KMS-11 (cell line): ENCODE measurements around the gene ALDH2.

Source experiments
- H2AFZ ChIP-seq: fragments of 200-600 bp; sonication (generic); 2 replicates; pipeline ENCODE4 v1.6.1; 2016; ENCODE audit warnings: antibody characterized with exemption, mixed run types, low read depth
- H3K27ac ChIP-seq: fragments of 200-600 bp; sonication (generic); 2 replicates; pipeline ENCODE4 v1.6.1; 2016; ENCODE audit warnings: mild to moderate bottlenecking, mixed run types
- H3K27me3 ChIP-seq: fragments of 200-600 bp; sonication (generic); 2 replicates; pipeline ENCODE4 v1.6.1; 2017; ENCODE audit warnings: mild to moderate bottlenecking, low read depth, mixed run types, moderate library complexity; ENCODE audit not compliant: insufficient read depth
- H3K36me3 ChIP-seq: fragments of 200-600 bp; sonication (generic); 2 replicates; pipeline ENCODE4 v1.6.1; 2017; ENCODE audit warnings: mild to moderate bottlenecking, mixed run types; ENCODE audit not compliant: insufficient read depth
- H3K4me1 ChIP-seq: fragments of 200-600 bp; sonication (generic); 2 replicates; pipeline ENCODE4 v1.6.1; 2016; ENCODE audit warnings: mild to moderate bottlenecking, low read depth, mixed run types; ENCODE audit not compliant: poor library complexity, severe bottlenecking
- H3K4me2 ChIP-seq: fragments of 200-600 bp; sonication (generic); 2 replicates; pipeline ENCODE4 v1.7.0; 2016; ENCODE audit warnings: mild to moderate bottlenecking, mixed run types
- H3K4me3 ChIP-seq: fragments of 200-600 bp; sonication (generic); IDR thresholded peaks from 2 replicates; pipeline ENCODE4 v1.6.1; 2017; ENCODE audit warnings: low read depth, low read length, mixed read lengths; ENCODE audit not compliant: insufficient read depth
- H3K79me2 ChIP-seq: fragments of 200-600 bp; sonication (generic); 2 replicates; pipeline ENCODE4 v1.6.1; 2016; ENCODE audit warnings: low read depth, mixed run types; ENCODE audit not compliant: insufficient read depth
- H3K9ac ChIP-seq: fragments of 200-600 bp; sonication (generic); 2 replicates; pipeline ENCODE4 v1.6.1; 2016; ENCODE audit warnings: mild to moderate bottlenecking, mixed run types
- H4K20me1 ChIP-seq: fragments of 200-600 bp; sonication (generic); 2 replicates; pipeline ENCODE4 v1.6.1; 2016; ENCODE audit warnings: mild to moderate bottlenecking, mixed run types; ENCODE audit not compliant: insufficient read depth
- TF ChIP-seq, protein P1 (sequence below): fragments of 200-600 bp; sonication (generic); conservative IDR thresholded peaks from 2 replicates; pipeline ENCODE4 v1.6.1; 2017; ENCODE audit warnings: low read depth, mild to moderate bottlenecking, antibody characterized with exemption, low read length, moderate library complexity, mixed read lengths

ALDH2 gene

DNA sequence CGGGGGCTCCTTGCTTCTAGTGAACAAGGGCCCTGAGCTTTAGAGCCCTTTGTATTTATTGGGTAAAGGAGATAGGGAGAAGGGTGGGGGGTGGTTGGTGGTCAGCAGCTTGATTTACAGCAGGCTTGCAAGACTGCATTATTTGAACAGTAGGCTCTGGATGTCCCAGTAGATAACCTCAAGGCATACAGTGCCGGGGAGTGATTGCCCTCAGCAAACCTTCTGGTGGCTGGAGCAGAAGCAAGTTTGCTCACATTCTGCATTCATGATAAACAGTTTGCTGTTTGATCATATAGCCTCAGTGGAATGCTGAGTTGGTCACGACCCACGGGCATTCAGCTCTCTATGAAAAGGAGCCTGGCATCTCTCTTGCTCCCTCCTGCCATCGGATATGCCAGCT, 58.8 kb downstream of the ALDH2 start:
- no peak overlapping the region for H3K4me3 ChIP-seq
- H3K27ac ChIP-seq = no peak overlapping the region
- no peak overlapping the region for H2AFZ ChIP-seq
- no peaks in the 10 kb centered on the region for H4K20me1 ChIP-seq
- H3K4me2 ChIP-seq = no peak overlapping the region
- H3K27me3 ChIP-seq = no peaks in the 10 kb centered on the region
- no peaks in the 10 kb centered on the region for H3K36me3 ChIP-seq
- H3K79me2 ChIP-seq = no peaks in the 10 kb centered on the region
- H3K9ac ChIP-seq = no peak overlapping the region
- H3K4me1 ChIP-seq = peaks cover 9% of the 10 kb centered on the region
- TF ChIP-seq, protein P1, sequence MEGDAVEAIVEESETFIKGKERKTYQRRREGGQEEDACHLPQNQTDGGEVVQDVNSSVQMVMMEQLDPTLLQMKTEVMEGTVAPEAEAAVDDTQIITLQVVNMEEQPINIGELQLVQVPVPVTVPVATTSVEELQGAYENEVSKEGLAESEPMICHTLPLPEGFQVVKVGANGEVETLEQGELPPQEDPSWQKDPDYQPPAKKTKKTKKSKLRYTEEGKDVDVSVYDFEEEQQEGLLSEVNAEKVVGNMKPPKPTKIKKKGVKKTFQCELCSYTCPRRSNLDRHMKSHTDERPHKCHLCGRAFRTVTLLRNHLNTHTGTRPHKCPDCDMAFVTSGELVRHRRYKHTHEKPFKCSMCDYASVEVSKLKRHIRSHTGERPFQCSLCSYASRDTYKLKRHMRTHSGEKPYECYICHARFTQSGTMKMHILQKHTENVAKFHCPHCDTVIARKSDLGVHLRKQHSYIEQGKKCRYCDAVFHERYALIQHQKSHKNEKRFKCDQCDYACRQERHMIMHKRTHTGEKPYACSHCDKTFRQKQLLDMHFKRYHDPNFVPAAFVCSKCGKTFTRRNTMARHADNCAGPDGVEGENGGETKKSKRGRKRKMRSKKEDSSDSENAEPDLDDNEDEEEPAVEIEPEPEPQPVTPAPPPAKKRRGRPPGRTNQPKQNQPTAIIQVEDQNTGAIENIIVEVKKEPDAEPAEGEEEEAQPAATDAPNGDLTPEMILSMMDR = no peak

DNA sequence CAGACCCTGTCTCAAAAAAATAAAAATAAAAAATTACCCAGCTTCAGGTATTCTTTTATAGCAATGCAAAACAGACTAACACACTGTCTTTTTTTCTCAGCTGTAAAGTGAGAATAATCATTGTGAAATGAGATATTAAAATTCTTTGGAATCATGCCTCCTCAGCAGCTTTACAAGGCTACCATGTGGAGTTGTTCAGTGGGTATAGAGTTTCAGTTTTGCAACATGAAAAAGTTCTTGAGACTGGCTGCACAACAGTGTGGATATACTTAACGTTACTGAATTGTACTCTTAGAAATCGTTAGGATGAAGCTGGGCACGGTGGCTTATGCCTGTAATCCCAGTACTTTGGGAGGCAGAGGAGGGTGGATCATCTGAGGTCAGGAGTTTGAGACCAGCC, 59.6 kb downstream of the ALDH2 start:
- H3K9ac ChIP-seq = no peak overlapping the region
- H3K79me2 ChIP-seq = no peaks in the 10 kb centered on the region
- no peak overlapping the region for H3K27ac ChIP-seq
- no peaks in the 10 kb centered on the region for H3K27me3 ChIP-seq
- no peak overlapping the region for H2AFZ ChIP-seq
- H3K36me3 ChIP-seq = no peaks in the 10 kb centered on the region
- TF ChIP-seq, protein P1 = no peak
- peaks cover 9% of the 10 kb centered on the region for H3K4me1 ChIP-seq
- H4K20me1 ChIP-seq = no peaks in the 10 kb centered on the region
- H3K4me2 ChIP-seq = no peak overlapping the region
- no peak overlapping the region for H3K4me3 ChIP-seq

DNA sequence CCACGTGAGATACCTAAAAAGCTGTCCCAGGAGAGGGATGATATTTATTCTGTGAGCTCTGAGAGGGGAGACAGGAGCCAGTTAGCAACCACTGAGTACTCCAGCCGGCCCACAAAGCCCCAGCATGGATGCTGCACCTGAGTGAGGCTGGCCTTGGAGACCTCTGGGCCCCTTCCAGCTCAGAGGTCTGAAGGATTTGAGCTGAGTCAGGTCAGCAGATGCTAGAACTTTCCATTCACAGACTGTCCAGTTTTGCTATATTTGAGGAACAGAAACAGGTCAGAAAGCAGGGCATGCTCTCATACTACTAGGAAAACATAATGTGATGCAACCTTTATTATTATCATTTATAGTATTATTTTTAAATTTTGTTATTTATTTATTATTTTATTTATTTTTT, 60.3 kb downstream of the ALDH2 start:
- no peak overlapping the region for H3K4me3 ChIP-seq
- H3K36me3 ChIP-seq = no peaks in the 10 kb centered on the region
- TF ChIP-seq, protein P1 = no peak
- H2AFZ ChIP-seq = no peak overlapping the region
- peaks cover 9% of the 10 kb centered on the region for H3K4me1 ChIP-seq
- no peak overlapping the region for H3K4me2 ChIP-seq
- H3K27me3 ChIP-seq = no peaks in the 10 kb centered on the region
- no peaks in the 10 kb centered on the region for H4K20me1 ChIP-seq
- H3K27ac ChIP-seq = no peak overlapping the region
- H3K79me2 ChIP-seq = no peaks in the 10 kb centered on the region
- H3K9ac ChIP-seq = no peak overlapping the region

DNA sequence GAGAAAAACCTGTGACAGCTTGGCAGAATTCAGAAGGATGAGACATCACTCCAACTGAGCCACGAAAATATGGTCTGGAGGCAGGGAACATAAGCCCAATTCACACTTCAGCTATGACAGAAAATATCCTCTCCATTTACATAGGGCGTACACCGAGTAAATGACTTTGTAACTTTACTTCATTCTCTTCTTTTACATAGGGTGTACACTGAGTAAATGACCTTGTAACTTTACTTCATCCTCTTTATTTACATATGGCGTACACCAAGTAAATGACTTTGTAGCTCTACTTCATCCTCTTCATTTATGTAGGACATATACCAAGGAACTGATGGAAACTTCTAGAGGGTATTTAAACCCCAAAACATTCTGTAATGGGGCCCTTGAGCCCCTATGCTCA, 61.2 kb downstream of the ALDH2 start:
- no peaks in the 10 kb centered on the region for H3K79me2 ChIP-seq
- no peak overlapping the region for H3K4me3 ChIP-seq
- no peak overlapping the region for H2AFZ ChIP-seq
- no peak overlapping the region for H3K4me2 ChIP-seq
- no peaks in the 10 kb centered on the region for H4K20me1 ChIP-seq
- no peaks in the 10 kb centered on the region for H3K27me3 ChIP-seq
- no peak overlapping the region for H3K9ac ChIP-seq
- H3K36me3 ChIP-seq = no peaks in the 10 kb centered on the region
- TF ChIP-seq, protein P1 = no peak
- no peak overlapping the region for H3K27ac ChIP-seq
- peaks cover 9% of the 10 kb centered on the region for H3K4me1 ChIP-seq
